GM19324 (cell line): ENCODE measurements around the gene ZBTB20.

Experiments
- ATAC-seq: cut with Tn5 transposase; IDR thresholded peaks from one replicate; pipeline ENCODE4 v1.9.1; 2021; ENCODE audit warnings: mild to moderate bottlenecking, moderate library complexity; ENCODE audit not compliant: unreplicated experiment, low FRiP score

Gene ZBTB20

DNA sequence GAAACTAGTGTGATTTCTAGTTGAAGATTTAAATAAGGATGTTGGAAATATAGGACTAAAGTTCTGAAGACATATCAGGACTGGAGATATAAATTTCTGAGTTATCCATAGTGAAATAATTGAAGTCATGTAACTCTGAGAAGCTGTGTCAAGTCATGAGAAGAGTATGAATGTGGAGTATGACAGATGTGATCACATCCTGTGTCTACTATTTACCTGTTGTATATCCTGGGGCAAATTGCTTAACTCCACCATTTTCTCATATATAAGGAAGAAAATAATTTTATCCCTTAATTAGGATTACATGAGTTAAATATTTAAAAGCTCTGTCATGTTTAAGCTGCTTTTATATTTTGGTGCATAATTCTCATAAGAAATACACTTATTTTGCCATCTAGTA, 350.3 kb downstream of the ZBTB20 start:
- ATAC-seq: no peak

DNA sequence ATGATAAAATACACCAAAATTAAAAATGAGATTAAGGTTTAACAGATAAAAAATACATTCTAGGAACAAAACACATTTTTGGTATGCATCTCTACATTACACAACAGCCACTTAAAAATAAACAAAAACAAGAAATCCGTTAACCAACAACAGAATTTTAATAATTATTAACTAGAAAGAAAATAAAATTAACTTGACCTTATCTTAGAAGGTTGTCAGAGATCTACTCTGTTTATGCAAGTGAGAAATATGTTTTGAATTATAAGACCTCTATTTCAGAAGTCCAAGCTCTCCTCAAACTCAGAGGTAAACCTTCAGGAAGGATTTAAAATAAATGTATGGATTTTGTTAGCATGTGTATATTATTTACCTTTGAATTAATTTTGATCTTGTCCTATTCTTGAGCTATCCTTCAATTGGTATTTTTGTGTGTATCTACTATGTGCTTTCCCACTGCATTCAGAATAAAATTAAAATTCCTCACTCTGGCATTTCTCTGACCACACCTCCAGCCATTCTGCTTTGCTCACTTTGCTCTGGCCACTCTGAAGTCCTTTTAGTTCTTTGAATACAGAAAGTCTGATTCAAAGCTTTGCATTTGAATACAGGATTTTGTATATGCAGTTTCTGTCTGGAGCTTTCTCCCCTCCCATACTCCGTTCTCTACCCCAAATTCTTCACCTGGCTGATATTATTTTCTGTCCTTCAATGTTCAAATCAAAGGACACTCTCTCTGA, 352.0 kb downstream of the ZBTB20 start:
- ATAC-seq: no peak

DNA sequence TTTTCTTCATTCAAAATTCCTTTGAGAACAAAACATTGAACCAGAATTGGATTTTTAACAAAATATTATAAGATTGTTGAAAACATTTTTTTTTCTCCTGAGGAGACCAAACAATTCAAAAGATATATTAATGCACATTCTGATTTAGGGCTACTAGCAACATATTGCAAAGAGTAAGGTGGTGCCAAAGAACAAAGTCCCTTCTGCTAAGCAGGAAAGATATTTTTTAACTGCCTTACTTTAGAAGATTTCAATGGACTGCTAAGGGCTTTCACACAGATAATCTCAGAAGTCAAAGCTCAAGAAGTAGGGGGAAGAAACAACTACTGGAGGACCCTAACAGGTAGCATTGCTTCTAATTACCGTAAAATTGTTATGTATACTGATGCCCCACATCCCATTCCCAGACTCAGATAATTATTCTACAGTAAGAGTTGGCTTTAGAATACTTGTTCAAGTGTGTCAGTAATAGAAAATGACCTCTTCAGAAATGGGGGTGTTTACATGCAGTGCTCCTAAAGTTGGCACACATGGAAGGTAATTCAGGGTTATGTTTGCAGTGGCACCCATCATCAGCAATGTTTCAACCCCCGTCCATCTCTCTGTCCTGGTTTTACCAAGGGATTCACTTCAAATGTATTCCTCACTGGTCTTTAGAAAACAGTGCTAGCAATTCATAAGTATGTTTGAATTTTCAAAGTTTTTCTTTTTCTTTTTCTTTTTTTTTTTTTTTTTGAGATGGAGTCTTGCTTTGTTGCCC, 354.7 kb downstream of the ZBTB20 start:
- no peak for ATAC-seq

DNA sequence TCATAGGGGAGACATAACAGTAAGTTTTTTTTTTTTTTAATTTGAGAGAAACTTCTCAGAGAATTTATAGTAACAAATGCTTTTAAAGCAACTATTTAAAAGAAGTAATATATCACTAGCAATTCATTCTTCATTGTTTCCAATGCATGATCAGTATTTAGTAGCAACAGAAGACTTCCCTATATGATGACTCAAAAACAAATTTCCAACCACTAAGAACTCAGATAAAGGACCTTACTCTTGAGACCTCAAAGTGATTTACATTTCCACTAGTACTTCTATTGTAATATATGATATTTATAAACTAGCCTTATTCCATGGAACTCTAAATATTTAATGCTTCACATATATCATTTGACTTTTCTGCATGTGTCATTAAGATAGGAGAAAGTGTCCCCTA, 356.3 kb downstream of the ZBTB20 start:
- no peak for ATAC-seq

DNA sequence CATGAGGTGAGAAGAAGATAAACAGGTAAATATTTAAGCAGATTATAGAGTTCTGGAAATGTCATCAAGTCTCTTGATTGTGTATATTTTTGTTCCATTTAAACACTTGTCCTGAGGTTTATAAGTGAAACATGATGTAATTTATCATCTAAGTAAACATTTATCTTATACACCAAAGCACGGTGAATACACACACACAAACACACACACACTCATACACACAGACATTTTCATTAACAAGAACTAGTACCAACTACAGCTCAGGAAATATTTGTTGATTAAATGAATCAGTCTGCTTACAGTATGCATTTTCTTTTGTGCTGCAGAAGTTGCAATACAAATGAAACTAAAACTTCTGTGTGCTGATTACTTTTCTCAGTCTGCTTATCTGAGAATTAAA, 357.3 kb downstream of the ZBTB20 start:
- ATAC-seq: no peak

DNA sequence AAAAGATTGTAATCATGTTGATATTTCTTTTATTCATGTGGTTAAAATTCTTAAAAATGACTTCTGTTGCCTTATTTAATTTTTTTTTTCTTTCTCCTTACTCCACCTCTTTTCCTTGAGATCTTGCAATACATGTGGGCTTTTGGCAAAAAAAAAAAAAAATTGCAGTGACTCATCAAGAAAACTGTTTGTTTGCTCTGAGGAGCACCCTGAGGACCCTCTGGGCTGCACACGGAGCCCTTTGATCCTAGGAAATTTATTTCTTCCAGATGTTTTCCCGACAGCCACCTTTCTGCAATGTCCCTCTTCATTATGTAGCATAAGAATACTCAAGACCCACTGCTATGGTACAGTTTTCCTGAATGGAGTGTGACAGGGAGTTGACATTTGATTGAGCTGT, 371.7 kb downstream of the ZBTB20 start:
- ATAC-seq: no peak

DNA sequence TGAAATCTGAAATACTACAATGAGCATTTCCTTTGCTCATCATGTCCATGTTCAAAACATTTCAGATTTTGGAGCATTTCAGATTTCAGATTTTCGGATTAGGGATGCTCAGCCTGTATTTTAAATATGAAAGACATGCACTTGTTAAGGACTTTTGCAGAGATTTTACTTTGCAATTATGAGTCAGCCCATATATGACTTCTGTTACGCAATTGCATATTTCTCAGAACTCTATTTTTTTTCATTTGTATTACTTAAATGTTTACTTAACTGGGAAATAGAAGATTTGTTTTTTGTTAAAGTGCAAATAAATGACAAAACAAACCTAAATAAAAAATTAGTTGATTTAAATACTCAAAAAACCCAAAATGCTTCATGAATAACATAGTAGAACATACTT, 376.2 kb downstream of the ZBTB20 start:
- no peak for ATAC-seq

DNA sequence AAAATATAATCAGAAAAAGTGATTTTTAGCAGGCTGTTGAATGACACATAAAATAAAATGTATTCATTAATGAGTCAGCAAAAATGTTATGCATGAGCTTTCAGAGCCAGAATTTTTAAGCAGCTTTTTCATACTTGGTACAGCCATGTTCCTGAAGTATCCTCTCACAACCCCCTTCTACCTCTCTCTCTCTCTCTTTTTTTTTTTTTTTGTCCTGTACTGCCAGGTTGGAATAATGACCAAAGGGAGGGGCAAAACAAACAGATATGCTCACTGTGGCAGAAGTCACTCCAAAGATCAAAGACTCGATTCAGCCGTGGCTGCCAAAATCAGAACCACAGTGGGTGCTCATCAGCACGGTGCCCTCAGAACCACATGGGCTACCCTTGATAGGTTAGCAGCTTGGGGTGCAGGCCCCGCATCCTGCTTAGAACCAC, 383.0 kb downstream of the ZBTB20 start:
- ATAC-seq: no peak

DNA sequence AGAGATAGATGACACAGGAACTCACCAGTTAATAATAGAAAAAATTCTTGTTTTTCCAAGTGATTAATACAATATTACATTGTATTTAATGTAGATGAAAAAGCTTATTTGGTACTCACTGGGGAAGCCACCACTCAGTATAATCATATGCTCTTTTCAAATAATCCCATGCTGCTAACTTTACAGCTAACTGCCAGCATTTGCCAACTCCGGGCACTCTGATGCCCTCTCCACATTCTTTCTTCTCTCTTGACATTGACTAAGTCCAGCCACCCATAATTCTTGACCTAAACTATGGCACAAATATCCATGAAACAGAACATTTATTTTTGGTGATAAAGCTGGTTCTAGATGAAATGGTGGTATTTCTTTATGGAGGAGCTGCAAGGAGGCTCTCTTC, 384.9 kb downstream of the ZBTB20 start:
- no peak for ATAC-seq

DNA sequence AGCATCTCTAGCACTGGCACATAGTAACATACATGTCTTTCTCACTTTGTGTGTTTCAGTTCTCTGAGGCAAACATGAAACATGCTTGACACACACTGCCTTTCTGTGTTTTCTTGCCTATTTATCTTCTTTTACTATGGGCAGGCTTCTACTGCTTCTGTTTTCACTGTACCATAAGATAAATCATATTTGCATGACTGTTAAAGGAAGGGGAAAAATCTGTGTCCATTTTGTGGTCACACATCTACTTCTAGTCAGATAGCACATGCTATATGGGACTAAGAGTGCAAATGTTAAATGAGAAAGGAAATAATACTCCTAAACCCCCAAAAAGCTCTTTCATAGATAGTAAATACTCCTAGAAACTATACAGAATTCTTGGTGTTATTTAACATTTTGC, 386.4 kb downstream of the ZBTB20 start:
- ATAC-seq: no peak

DNA sequence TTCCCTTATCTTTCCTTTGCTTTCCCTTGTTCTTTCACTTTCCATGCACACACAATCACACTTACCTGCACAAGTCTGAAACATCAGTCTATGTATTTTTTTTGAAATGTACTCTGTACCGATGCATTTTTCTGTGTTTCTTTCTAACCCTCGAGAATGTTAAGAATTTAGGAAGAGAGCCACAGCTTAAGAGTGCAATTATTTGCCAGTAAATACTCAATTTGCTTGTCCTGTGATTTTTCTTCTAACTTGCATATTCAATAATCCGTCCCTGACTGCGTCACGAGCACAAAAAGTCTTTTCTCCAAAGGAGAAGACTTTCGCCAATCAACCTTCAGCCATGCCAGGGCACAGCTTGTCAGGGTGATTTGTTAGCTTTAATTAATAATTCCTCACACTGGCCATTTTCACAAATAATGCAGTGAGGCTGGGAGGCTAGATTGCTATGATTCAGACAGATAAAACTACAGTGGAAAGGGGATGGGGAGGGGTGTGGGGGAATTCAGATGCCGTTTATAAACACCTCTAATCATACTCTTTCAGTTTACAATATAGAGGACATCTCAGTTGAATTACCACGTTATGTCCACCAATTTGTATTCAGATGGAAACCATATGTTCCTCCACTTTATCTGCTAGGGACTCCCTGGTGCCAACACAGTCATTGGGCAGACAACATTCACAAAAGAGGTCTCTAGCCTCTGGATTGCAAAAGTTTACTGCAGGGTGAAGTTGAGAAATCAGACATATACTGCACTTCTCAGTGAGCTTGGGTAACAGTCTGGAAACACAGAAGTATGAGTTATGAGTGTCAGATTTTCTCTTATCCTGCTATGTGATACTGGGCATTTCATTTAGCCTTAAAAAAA, 388.0 kb downstream of the ZBTB20 start:
- no peak for ATAC-seq

DNA sequence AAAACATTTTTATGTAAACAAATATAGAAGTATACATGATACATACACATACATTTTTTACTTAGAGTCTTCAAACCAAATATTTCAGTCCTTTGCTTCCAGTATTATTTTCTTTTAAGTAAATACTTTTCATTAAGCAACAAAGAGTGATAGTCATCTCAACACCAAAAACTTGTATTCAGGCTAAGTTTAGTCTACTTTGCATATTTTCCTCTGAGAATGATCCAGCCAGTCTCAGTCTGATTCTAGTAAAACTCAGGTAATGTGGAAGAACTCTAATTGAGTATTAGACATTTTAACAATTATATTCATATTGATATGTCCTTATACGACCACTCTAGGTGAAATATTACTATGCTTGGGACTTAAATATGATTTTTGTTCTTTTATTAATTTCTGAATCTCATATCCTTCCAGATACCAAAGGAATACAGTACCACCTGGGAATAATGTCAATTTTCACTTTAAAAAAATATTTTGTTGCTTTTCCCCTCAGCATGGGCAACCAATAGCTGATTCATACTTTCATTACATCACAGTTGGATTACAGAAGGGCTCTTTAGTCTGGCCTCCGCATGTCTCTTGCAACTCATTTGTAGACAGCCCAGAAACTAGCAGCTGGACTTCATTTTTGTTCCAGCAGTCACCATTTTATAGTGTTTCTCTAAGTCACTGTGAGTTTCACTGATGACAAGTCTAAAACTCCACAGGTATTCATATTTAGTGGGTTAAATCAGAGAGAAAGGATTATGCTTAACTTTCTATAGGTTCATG, 390.4 kb downstream of the ZBTB20 start:
- peak; percentile 60 for ATAC-seq

DNA sequence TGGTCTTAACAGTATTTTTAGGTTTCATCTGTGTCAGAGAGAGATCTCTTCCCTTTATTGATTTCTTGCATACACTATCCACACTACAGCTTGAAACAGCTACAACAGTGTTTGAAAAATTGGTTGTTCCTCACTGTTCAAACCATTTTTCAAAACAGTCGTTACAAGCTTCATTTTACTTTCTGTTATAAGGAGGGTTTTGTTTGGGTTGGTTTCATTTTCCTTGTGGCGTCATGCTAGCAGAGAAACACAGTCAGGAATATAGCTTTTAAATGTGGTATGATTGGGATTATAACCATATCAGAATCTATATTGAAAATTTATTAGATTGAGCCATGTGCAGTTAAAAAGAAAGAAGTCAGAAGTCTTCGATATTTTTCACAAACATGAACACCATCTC, 400.6 kb downstream of the ZBTB20 start:
- ATAC-seq: no peak

DNA sequence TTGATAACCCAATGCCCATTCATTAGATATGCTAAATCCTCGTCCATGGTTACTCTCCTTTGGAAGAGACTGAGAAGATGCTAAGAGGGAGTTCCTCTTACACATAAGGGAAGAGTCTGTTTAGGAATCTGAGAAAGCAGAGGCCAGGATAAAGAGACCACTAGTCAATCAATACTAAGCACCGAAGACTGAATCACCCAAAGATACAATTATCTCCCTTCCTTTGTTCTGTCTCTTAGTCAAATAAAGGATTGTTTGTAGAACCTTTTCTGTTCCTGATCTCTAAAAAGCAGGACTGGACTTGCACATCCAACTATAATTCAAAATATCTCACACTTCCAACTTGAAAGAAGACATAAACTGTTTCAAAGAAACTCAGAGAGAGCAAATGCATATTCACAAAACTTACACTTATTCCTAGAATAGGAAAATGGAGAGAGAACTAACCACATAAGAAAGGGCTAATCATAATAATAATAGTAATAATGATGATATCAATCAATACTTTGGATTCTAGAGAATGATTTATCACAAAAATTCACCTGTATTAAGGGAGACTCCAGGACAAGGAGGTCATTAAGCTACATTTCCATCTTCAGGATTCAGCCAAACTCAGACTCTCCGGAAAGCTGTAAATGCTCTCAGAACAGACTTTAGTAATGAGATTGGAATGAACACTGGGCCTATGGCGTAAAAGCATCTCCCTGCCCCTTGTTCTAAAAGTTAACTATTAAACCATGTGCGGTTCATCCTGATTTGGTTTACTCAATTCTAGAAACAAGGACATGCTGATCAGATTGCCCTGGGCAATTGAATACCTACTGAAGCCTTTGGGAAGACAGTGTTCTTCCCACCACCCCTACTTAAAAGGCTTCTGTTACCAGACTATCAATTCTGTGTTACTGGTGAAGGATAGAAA, 401.5 kb downstream of the ZBTB20 start:
- no peak for ATAC-seq

DNA sequence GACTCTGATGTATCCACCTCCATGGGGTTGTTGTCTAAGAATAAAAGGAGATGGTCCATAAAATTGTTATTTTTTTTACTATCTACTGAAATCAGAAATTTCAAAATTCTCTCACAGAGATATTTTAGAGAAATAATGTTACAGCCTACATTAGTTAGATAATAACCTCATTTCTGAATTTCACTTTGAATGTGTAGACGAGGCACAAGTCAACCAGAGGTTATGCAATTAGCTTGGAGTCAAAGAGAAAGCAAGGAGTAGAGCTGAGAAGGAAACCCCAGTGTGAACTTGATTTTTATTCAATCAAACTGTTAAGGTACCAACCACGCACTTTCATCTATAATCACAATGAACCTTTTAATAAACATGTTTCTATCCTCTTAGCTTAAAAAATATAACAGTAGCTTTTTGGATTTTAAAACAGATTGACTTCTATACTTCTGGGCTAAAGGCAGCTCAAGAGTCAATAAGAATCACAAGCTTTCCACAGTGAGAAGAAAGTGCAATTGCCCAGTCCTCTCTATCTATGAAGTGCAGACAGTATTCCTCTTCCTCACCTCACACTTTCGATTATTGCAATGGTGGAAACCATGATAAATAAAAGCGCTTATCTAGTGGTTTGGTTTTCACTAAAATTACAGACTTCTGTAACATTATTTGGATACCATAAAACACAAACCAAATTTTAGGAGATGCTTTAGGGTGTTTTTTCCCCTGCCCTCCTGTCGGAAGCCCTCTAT, 403.2 kb downstream of the ZBTB20 start:
- no peak for ATAC-seq

DNA sequence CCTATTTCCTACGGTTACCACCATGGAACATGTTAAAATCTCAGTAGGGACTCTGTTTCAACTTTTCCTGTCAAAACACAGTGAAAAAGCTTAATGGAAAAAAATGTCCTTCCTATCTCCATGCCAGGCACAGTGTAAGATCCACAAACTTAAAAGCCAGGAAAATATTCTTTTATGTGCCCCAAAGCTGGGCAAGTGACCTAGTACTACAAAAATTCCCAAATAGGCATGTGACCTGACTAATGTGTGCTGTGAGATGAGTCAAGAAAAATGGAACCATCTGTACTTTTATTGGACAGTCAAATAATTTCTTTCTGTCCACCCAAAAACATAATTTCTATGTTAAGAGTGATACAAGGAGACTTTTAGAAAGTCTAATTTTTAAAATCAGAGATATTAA, 406.0 kb downstream of the ZBTB20 start:
- ATAC-seq: no peak

DNA sequence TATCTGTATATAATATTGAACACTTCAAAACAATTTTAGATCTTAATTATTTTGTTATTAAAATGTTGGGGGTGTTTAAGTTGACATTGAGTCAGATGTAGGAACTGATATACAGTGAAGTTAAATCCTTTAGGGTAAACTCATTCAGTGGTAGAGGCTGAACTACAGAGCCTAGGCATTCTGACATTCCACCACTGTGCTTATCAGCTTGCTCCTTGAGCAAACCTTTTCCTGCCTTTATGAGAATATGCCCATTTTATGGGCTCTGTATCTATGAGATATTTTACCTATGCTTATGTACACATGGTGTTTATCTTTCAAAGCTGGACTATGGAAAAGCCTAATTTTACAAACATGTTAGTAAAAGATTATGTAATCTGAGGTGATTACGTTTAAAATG, 407.5 kb downstream of the ZBTB20 start:
- no peak for ATAC-seq

DNA sequence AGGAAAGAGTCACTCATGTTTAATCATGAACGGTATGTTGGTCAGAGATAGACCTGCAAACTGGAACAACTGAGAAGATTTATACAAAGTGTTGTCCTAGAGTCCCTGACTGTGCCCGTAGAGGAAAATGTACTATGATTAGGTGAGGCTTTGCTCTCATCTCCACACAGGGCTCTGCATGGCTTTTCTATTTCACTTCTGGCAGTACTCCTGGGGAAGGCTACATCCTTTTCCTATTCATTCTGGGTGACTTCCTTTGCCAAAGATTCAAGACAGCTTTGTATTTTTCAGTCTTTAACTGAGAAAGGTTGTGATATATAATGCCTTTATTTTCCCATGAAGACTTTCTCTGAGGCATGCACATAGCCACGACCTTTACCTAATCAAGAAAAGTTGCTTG, 414.7 kb downstream of the ZBTB20 start:
- no peak for ATAC-seq

DNA sequence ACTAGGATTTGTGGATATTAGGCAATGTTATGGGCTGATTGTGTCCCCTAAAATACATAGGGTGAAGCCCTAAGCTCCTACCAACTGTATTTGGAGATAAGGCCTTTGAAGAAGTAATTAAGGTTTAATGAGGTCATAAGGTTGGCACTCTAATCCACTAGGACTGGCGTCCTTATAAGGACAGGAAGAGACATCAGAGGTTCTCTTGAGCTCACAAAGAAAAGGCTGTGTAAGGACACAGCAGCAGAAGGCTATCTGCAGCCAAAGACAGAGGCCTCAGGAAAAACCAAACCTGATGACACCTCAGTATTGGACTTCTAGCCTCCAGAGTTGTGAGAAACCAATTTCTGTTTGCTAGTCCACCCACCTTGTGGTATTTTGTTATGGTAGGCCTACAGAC, 416.7 kb downstream of the ZBTB20 start:
- ATAC-seq: no peak
